Stimulated activated CD4-positive, alpha-beta T cell treated with anti-CD3 and anti-CD28 coated beads, Interleukin-1b, Interleukin-23, amount 100 ng/mL, for 1 hour (primary cell): ENCODE results near the gene POM121L2.

Experiments used
- DNase-seq, 2 donors: peaks; one replicate each; pipeline ENCODE4 v3.0.0-alpha.2; 2020; ENCODE audit warnings: low read depth in 2 of 2

Gene POM121L2

GRCh38 chr6:27312146-27312949 is at the start of gene POM121L2:
Gene POM121L2 (minus strand): TSS chr6:27312273. CDS start chr6:27312170, 103 bp downstream.
- DNase-seq, result peak in 1 of 2 donors; percentile 34

- DNase-seq, result no peak
Observed at GRCh38 chr6:27359231-27359630, 47.2 kb upstream of the POM121L2 start.

GRCh38 chr6:27358786-27359185 is 46.7 kb upstream of the POM121L2 start:
- DNase-seq, result no peak

GRCh38 chr6:27352850-27353249 is 40.8 kb upstream of the POM121L2 start:
- no peak for DNase-seq

GRCh38 chr6:27334141-27334540 is 22.1 kb upstream of the POM121L2 start:
- DNase-seq, result no peak

GRCh38 chr6:27333642-27334040 is 21.6 kb upstream of the POM121L2 start:
- DNase-seq, result no peak

- DNase-seq, result peak in 1 of 2 donors; percentile 1
Observed at GRCh38 chr6:27332692-27333641, 20.9 kb upstream of the POM121L2 start.

GRCh38 chr6:27327023-27327738 is 15.1 kb upstream of the POM121L2 start:
- no peak for DNase-seq

- no peak for DNase-seq
Observed at GRCh38 chr6:27321901-27322300, 9.8 kb upstream of the POM121L2 start.

GRCh38 chr6:27321370-27321769 is 9.3 kb upstream of the POM121L2 start:
- DNase-seq, result no peak

- no peak for DNase-seq
Observed at GRCh38 chr6:27318973-27319372, 6.9 kb upstream of the POM121L2 start.

GRCh38 chr6:27314046-27314445 is 2.0 kb upstream of the POM121L2 start:
- no peak for DNase-seq

- DNase-seq, result no peak
Observed at GRCh38 chr6:27312950-27313271, 838 bp upstream of the POM121L2 start.

GRCh38 chr6:27311806-27312145 is 297 bp downstream of the POM121L2 start:
- no peak for DNase-seq

GRCh38 chr6:27303613-27304272 is 8.3 kb downstream of the POM121L2 start:
- no peak for DNase-seq

GRCh38 chr6:27297857-27298730 is 14.0 kb downstream of the POM121L2 start:
- DNase-seq, result no peak

- DNase-seq, result no peak
Observed at GRCh38 chr6:27297484-27297856, 14.6 kb downstream of the POM121L2 start.

- DNase-seq, result no peak
Observed at GRCh38 chr6:27296106-27296783, 15.8 kb downstream of the POM121L2 start.

- no peak for DNase-seq
Observed at GRCh38 chr6:27295301-27296079, 16.6 kb downstream of the POM121L2 start.
